ENCODE results near the gene DOCK2. TPM values are rescaled to one million over a fixed set of nuclear protein-coding genes. Genes with fewer than 3 reads are reported as not detected.

DOCK2 gene
- total and polyA plus RNA-seq, 9 of the 15 experiments (the other 6 are each of a cell fraction or from before 2014, with no cell fraction given): 4.5 to 42.6 (median 20.5) TPM

DNA sequence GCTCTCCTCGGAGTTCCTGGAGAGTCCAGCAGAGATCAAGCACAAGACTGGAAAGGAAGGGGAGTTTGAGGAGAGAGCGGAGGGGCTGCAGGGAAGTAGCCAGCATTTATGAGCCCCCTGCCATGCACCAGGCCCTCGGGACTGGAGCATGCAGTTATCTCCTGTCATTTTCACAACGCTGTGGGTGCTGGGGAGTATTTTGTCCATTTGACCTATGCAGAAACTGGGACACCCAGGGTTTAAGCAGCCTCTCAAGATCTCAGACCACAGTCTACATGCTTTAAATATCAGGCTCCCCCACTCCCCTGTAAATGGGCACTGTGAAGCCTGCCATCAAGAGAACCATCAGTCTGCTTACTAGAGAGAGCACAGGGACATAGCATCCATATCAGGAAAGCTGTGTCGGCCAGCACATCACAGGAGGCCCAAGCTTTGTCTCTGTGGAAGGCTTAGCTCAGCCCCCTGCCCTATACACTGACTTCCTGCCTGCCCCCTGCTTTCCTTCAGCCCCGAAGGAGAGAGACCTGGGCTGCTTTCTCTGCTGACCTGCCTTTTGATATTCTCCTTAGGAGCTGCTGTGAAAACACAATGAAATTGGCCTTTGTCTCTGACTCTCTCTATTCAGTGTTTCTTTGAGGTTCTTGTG is 475.9 kb downstream of the DOCK2 start:
- no peak overlapping the region for H3K4me2 ChIP-seq (ENCODE audit: insufficient read depth, low read length)
- CTCF ChIA-PET (ENCODE audit: low intra/inter-chr PET ratio): no interaction called here
- H3K9me1 ChIP-seq (ENCODE audit: control insufficient read depth, insufficient read depth, low read length): no peaks in the 10 kb centered on the region
- intact Hi-C loops (cut with micrococcal nuclease) (no loop called here), in situ Hi-C loops (cut with MboI) (no loop called here)
- H2AFZ ChIP-seq (ENCODE audit: low read depth, low read length): no peak overlapping the region
- no peak for ATAC-seq
- no peaks in the 10 kb centered on the region for H3K36me3 ChIP-seq (ENCODE audit: control insufficient read depth, insufficient read depth, low read length)
- no TSS peak for BruUV-seq (replicated peaks)
- H3K9ac ChIP-seq (ENCODE audit: insufficient read depth in 1 of 2, low read depth in 2 of 2, low read length in 2 of 2): no peak overlapping the region
- POLR2A ChIA-PET: no interaction called here
- no peaks in the 10 kb centered on the region for H3K9me3 ChIP-seq (replicated peaks; ENCODE audit: control insufficient read depth, insufficient read depth, low read depth, low read length)
- H3K27ac ChIP-seq (ENCODE audit: extremely low read depth, low read depth, low read length): no peak overlapping the region
- TF ChIP-seq HMGXB4 (CRISPR knock-in tag; IDR thresholded peaks at IDR 0.05) (no peak), ETV6 (IDR thresholded peaks at IDR 0.05; ENCODE audit: borderline replicate concordance in 1 of 2, low read depth in 2 of 2, low read length in 1 of 2) (no peak), ETV6 (CRISPR knock-in tag; IDR thresholded peaks at IDR 0.05; ENCODE audit: borderline replicate concordance) (no peak), TAF9B (IDR thresholded peaks at IDR 0.05; ENCODE audit: partially characterized antibody) (no peak)
- H3K4me3 ChIP-seq: no peak overlapping the region
- H3K27me3 ChIP-seq (ENCODE audit: control insufficient read depth in 2 of 2, insufficient read depth in 2 of 2, low read length in 2 of 2): peaks cover 0 to 24% of the 10 kb centered on the region in 2 experiments; a peak in 3 of 5 replicates
- no peak for DNase-seq (ENCODE audit: extremely low read depth in 1 of 4, low spot score in 3 of 4)
- FAIRE-seq: no peak
- H3K4me1 ChIP-seq (replicated peaks in 1 of 2; ENCODE audit: control insufficient read depth in 2 of 2, insufficient read depth in 2 of 2, low read length in 2 of 2): no peaks in the 10 kb centered on the region
- H3K79me2 ChIP-seq (ENCODE audit: control insufficient read depth, insufficient read depth, low read length): no peaks in the 10 kb centered on the region
- peaks cover 9% of the 10 kb centered on the region; the same call in 1 of the 2 replicates for H4K20me1 ChIP-seq (replicated peaks; ENCODE audit: control insufficient read depth, insufficient read depth, low read length)
- 3% methylated on average over 6 of the region's 6 CpGs for WGBS (ENCODE audit: insufficient coverage, low coverage, missing lambda C conversion rate)

Data from K562 (cell line).